ENCODE measurements around the gene NR1I3.
A peak's percentile ranks its signal among the peaks of the same experiment; 100 is the strongest.
"Not testable (repeated sequence)": the region's sequence is repeated elsewhere in the genome, so short reads cannot be mapped to it uniquely, and the experiment has no call there.

Gene NR1I3

DNA sequence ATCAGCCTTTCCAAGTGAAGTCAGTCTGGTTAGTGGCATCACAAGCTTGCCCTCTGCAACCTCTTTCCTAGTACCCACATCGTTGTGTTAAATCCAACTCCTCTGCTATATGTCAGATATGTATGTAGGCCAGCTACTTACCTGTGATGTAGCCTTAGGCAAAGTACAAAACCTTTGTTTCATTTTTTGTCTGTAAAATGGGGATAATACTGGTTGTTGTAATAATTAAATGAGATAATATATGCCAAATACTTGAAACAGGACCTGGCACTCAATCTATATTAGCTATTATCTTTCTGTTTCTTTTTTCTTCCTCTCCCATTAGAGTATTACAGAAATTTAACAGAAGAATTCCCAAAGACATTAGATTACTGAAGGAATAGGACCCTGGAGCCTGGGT lies 21.8 kb upstream of the NR1I3 start:
- no peak for DNase-seq (ENCODE audit: low read depth)
- TF ChIP-seq, protein P1, sequence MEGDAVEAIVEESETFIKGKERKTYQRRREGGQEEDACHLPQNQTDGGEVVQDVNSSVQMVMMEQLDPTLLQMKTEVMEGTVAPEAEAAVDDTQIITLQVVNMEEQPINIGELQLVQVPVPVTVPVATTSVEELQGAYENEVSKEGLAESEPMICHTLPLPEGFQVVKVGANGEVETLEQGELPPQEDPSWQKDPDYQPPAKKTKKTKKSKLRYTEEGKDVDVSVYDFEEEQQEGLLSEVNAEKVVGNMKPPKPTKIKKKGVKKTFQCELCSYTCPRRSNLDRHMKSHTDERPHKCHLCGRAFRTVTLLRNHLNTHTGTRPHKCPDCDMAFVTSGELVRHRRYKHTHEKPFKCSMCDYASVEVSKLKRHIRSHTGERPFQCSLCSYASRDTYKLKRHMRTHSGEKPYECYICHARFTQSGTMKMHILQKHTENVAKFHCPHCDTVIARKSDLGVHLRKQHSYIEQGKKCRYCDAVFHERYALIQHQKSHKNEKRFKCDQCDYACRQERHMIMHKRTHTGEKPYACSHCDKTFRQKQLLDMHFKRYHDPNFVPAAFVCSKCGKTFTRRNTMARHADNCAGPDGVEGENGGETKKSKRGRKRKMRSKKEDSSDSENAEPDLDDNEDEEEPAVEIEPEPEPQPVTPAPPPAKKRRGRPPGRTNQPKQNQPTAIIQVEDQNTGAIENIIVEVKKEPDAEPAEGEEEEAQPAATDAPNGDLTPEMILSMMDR (conservative IDR thresholded peaks at IDR 0.05; ENCODE audit: low read length): no peak
- no peak overlapping the region for H3K4me3 ChIP-seq (ENCODE audit: low read length)

DNA sequence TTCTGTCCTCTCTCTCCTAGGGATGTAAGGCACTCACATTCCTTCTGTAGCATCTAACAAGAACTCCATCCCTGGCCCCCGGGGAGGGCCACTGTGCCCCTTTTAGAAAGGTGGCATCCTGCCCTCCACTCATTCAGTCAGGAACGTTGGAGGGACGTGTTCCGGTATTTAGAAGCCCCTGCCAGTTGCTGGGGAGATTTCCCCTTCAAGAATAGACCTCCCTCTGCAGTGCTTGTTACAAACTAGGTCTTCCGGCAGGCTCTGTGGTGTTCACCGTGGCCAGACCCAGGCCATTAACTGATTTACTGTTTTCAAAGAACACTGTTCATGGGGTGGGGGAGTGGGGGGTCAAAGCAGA lies 21.3 kb upstream of the NR1I3 start:
- H3K4me3 ChIP-seq (ENCODE audit: low read length): no peak overlapping the region
- TF ChIP-seq, protein P1 (conservative IDR thresholded peaks at IDR 0.05; ENCODE audit: low read length): no peak
- no peak for DNase-seq (ENCODE audit: low read depth)

DNA sequence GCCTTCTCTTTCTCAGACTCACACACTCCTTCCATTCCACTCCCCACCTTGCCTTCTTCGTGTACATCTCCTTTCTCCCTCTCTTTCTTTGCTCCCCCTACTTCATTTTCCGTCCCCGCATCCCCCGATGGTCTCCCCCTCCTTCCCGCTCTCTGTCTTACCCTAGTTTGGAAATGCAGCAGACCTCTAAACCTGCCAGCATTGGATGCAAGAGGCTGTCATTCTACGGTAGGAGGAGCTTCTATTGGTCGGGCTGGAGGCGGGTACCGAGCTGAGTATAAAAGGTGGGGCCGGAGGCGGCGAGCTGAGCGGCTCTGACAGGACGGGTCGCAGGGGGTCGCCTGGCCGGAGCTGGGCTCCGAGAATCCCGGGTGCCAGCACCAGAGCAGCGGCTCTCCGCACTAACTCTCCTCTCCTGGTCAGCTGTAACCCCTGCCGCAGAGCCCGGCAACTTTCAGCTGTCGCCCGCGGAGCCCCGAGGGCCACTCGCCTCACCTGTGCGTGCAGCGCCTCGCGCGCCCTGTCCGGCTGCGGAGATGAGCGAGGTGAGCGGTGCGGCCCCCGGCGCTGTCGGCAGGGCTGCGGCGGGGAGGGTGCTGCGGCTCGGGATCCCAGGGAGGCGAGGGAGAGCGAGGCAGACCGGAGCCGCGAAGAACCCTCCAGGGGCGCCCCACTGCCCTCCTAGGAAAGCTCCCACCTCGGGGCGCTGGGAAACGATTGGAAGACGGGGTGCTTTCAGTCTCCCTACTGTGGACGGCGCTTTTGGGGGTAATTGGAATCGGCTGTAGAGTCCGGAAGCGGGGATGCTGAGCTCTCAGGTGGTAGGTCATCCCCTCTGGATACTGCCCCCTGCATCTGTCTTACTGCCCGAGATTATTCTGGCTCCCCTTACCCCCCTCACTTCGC lies 20.7 kb upstream of the NR1I3 start, which contains the start of gene PCP4L1:
Gene PCP4L1, plus strand, starts transcription at position 307 of the 906 bp plus-strand sequence. Its CDS starts 230 bp downstream, at position 537.
- peak within 1 kb of the TSS; percentile 43 for H3K4me3 ChIP-seq (ENCODE audit: low read length)
- peak; percentile 29 for DNase-seq (ENCODE audit: low read depth)
- TF ChIP-seq, protein P1 (conservative IDR thresholded peaks at IDR 0.05; ENCODE audit: low read length): no peak

DNA sequence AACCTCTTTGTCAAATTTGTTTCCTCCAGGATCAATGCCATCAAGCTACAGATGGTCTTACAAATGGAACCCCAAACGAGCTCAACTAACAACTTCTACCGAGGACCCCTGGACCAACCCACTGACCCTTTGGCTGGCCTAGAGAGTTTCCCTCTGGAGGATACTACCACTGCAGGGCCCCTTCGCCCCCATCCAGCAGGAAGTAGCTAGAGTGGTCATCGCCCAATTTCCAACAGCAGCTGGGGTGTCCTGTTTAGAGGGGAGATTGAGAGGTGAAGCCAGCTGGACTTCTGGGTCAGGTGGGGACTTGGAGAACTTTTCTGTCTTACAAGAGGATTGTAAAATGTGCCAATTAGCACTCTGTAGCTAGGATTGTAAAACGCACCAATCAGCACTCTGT lies 19.1 kb upstream of the NR1I3 start:
- not testable (repeated sequence) for DNase-seq (ENCODE audit: low read depth)

DNA sequence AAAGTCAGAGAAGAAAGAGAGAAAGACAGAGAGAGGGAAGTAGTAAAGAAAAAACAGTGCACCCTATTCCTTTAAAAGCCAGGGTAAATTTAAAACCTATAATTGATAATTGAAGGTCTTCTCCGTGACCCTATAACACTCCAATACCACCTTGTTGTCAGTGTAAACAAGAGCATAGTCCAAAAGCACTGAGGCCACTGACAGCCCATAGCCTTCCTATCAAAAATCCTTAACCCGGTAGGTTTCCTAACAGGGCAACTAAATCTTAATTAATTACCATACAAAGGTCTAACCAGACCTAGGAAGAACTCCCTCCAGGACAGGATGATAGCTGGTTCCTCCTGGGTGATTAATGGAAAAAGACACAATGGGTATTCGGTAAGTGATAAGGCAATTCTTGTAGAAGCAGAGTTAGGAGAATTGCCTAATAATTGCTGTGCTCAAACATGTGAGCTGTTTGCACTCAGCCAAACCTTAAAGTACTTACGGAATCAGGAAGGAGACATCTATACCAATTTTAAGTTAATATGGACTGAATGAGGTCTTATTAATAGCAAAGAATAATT lies 18.0 kb upstream of the NR1I3 start:
- H3K4me3 ChIP-seq (ENCODE audit: low read length); DNase-seq (ENCODE audit: low read depth): not testable (repeated sequence)

More for the DNA sequence above, 19.1 kb upstream of the NR1I3 start:
- H3K4me3 ChIP-seq (ENCODE audit: low read length): not testable (repeated sequence)

DNA sequence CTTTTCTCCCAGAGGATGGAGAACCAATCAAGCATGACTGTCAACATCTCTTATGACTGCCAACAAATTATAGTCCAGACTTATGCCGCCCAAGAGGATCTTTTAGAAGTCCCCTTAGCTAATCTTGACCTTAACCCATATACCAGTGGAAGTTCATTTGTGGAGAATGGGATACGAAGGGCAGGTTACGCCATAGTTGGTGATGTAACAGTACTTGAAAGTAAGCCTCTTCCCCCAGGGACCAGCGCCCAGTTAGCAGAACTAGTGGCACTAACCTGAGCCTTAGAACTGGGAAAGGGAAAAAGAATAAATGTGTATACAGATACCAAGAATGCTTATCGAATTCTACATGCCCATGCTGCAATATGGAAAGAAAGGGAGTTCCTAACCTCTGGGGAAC lies 17.3 kb upstream of the NR1I3 start:
- H3K4me3 ChIP-seq (ENCODE audit: low read length); DNase-seq (ENCODE audit: low read depth): not testable (repeated sequence)

DNA sequence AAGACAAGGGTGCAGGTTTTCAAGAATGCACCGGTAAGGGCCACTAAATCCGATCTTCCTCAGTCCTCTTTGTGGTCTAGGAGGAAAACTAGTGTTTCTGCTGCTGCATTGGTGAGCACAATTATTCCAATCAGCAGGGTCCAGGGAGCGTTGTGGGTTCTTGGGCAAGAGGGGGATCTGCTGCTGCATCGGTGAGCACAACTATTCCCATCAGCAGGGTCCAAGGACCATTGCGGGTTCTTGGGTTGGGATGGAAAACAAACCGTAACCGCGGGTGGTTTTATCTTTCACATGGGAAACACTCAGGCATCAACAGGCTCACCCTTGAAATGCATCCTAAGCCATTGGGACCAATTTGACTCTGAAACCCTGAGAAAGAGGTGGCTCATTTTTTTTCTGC lies 13.6 kb upstream of the NR1I3 start:
- TF ChIP-seq, protein P1 (conservative IDR thresholded peaks at IDR 0.05; ENCODE audit: low read length): no peak
- no peak for DNase-seq (ENCODE audit: low read depth)
- H3K4me3 ChIP-seq (ENCODE audit: low read length): no peak overlapping the region

DNA sequence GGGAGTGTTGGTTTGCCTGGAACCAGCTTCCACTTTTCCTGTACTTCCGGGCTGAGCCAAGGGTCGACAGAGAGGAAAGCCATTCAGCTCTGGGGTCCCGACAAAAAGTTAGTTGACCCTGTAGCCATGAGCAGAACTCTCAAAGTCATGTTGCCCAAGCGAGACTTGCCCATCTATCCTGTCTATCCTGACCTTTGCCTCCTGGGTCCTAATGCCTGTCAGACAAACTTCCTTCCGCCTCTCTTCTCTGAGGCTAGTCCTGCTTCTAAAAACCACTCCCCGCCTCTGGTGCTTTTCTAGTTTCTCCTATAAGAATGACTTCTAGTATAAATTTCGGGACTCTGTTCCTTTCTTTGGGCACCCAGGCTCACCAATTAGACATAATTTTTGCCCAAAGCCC lies 12.8 kb upstream of the NR1I3 start:
- no peak for DNase-seq (ENCODE audit: low read depth)
- TF ChIP-seq, protein P1 (conservative IDR thresholded peaks at IDR 0.05; ENCODE audit: low read length): no peak
- no peak overlapping the region for H3K4me3 ChIP-seq (ENCODE audit: low read length)

DNA sequence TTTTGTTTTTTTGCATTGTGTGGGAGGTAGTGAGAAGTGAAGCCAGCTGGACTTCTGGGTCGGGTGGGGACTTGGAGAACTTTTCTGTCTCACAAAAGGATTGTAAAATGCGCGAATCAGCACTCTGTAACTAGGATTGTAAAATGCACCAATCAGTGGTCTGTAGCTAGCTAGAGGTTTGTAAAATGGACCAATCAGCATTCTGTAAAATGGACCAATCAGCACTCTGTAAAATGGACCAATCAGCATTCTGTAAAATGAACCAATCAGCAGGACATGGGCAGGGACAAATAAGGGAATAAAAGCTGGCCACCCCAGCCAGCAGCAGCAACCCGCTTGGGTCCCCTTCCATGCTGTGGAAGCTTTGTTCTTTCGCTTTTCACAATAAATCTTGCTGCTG lies 12.1 kb upstream of the NR1I3 start:
- H3K4me3 ChIP-seq (ENCODE audit: low read length); DNase-seq (ENCODE audit: low read depth): not testable (repeated sequence)

All from AG10803 (cell line).